GM18867 (cell line): ENCODE data around the gene EBP.

Experiments
- ATAC-seq: cut with Tn5 transposase; IDR thresholded peaks from one replicate; pipeline ENCODE4 v1.9.1; 2021; ENCODE audit warnings: mild to moderate bottlenecking, moderate library complexity; ENCODE audit not compliant: unreplicated experiment

The EBP gene

DNA sequence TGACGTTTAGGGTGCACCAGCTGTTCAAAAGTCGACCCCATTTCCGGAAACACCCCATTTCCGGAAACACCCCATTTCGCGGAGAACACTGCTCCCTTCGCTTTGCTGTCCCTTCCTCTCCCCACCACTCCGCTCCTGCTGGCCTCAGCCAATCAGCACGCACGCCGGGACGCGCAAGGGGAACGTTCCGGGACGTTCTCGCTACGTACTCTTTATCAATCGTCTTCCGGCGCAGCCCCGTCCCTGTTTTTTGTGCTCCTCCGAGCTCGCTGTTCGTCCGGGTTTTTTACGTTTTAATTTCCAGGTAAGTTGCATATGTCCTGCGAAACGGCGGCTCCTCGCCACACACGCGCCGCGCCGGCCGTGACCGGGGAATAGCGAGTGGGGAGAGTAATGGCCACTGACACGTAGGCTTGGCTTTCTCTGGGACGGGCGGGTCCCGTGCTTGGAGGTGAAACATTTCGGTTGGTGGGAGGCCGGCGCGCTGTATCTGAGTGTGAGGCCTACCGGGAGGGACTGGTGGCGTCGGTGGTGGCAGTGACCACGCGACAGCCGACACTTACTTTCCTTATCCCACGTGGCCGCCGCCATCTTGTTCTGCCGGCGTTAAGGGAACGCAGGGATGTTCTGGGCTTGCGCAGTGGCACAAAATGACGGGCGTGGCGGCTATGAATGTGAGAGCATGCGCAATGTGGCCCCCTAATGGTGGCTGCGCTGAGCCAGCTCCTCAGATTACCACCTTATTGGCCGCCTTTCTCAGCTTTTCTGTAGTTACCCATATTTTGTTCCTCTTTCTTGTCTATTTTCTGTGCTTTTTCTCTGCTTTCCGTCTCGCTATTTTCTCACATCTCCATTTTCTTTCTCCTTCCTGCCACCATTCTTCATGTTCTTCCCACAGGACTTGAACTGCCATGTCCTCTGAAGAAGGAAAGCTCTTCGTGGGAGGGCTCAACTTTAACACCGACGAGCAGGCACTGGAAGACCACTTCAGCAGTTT is 53.0 kb downstream of the EBP start, which contains the start of gene RBM3:
Gene RBM3, plus strand, starts transcription at position 215 of the 997 bp plus-strand sequence. Its CDS starts 697 bp downstream, at position 912.
- peak; percentile 87 for ATAC-seq

DNA sequence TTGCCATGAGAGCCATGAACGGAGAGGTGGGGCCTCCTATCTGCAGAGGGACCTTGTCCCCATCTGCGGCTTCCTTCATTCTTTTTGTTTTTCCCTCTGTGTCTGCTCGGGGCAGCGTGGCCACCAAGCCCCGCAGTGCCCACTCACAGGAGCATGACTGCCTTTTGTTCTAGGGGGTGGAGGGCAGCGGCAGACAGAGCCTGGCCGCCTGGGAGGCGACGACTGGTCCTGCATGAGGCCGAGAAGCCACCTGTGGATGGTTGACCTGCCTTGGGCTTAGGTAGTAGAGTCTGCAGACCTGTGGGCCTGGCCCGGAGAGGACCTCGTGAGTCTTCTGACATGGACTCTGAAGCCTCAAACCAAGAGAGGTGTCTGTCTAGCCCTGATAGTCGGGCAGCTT is 54.0 kb downstream of the EBP start:
- no peak for ATAC-seq

DNA sequence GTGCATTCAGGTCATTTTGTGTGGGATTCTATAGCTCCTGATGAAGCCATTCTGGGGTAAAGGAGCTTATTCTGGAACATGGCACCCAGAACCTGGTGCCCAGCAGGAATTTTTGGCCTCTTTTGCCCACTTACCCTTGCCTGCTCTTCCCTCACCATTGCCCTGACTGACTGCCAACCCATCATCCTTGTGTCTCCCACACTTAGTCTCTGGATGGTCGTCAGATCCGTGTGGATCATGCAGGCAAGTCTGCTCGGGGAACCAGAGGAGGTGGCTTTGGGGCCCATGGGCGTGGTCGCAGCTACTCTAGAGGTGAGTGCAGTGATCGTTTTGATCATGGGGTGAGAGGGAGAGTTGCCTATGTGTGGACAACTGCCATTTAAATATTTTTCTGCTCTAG is 54.5 kb downstream of the EBP start:
- ATAC-seq, result no peak
